Left ventricle myocardium superior (tissue), 1 donor: ENCODE measurements around the gene FXYD5. TPM values are rescaled to one million over a fixed set of nuclear protein-coding genes. Genes with fewer than 3 reads are reported as not detected.
"Not testable (repeated sequence)": the region's sequence is repeated elsewhere in the genome, so short reads cannot be mapped to it uniquely, and the experiment has no call there.

Experiments used
- ATAC-seq: fragments of 200-7000 bp; cut with Tn5 transposase; one replicate; pipeline ENCODE4 v1.9.1; 2020; ENCODE audit warnings: mild to moderate bottlenecking, moderate library complexity
- DNase-seq: peaks from one replicate; pipeline ENCODE4 v3.0.0-alpha.2; 2020
- intact Hi-C: fragments of 100-400 bp; cut with micrococcal nuclease; formaldehyde crosslinking; loops from one replicate; pipeline ENCODE4 v1.11.0; 2022
- total RNA-seq: library from RNA; stranded (reverse); fragmentation: NEBNext Ultra II Directional; extraction: Animal tissue kit (Norgen Biotek cat#: 25700); gene quantifications from one replicate; pipeline ENCODE4 v1.2.1, GENCODE V29; 2021
- donor health status: DM: no; HTN: yes; CAD: no; lungs with severe emphysema.

Gene FXYD5
- total RNA-seq, 1 donor from 2014 or later, result 21.2 TPM

GRCh38 chr19:35119091-35119490 is 35.4 kb upstream of the FXYD5 start:
- DNase-seq, result no peak

GRCh38 chr19:35119578-35120155 is 34.9 kb upstream of the FXYD5 start:
- ATAC-seq (no peak), DNase-seq (no peak)
- intact Hi-C loops, result no loop called here

More at GRCh38 chr19:35119091-35119490, 35.4 kb upstream of the FXYD5 start:
- no peak for ATAC-seq
- intact Hi-C loops, result no loop called here

GRCh38 chr19:35120492-35120891 is 34.0 kb upstream of the FXYD5 start:
- ATAC-seq, result no peak
- no peak for DNase-seq
- intact Hi-C loops, result no loop called here

- intact Hi-C loops, result no loop called here
- DNase-seq (no peak), ATAC-seq (no peak)
Measured at GRCh38 chr19:35120898-35121297, 33.6 kb upstream of the FXYD5 start.

GRCh38 chr19:35122687-35123551 is 31.6 kb upstream of the FXYD5 start:
- DNase-seq, result no peak
- intact Hi-C loops, result no loop called here
- ATAC-seq, result no peak

- intact Hi-C loops, result no loop called here
- ATAC-seq (peak; percentile 23), DNase-seq (peak; percentile 61)
Measured at GRCh38 chr19:35123573-35123972, 31.0 kb upstream of the FXYD5 start.

GRCh38 chr19:35124098-35125060 is 30.2 kb upstream of the FXYD5 start:
- DNase-seq (peak; percentile 96), ATAC-seq (peak; percentile 96)
- intact Hi-C loops, result no loop called here

GRCh38 chr19:35125270-35125717 is 29.2 kb upstream of the FXYD5 start:
- ATAC-seq, result no peak
- intact Hi-C loops, result no loop called here
- no peak for DNase-seq

GRCh38 chr19:35125749-35126623 is 28.5 kb upstream of the FXYD5 start:
- intact Hi-C loops, result no loop called here
- DNase-seq, result no peak
- no peak for ATAC-seq

- DNase-seq, result no peak
- no peak for ATAC-seq
- intact Hi-C loops, result no loop called here
Measured at GRCh38 chr19:35126624-35126959, 27.9 kb upstream of the FXYD5 start.

GRCh38 chr19:35127871-35128270 is 26.7 kb upstream of the FXYD5 start:
- ATAC-seq (no peak), DNase-seq (no peak)
- intact Hi-C loops, result no loop called here

GRCh38 chr19:35128398-35129057 is 26.0 kb upstream of the FXYD5 start:
- no peak for ATAC-seq
- intact Hi-C loops, result no loop called here
- no peak for DNase-seq

- intact Hi-C loops, DNase-seq, ATAC-seq: not testable (repeated sequence)
Measured at GRCh38 chr19:35129724-35130274, 24.7 kb upstream of the FXYD5 start.

- intact Hi-C loops, result no loop called here
- no peak for ATAC-seq
- no peak for DNase-seq
Measured at GRCh38 chr19:35130761-35131720, 23.5 kb upstream of the FXYD5 start.

- no peak for DNase-seq
- ATAC-seq, result no peak
- intact Hi-C loops, result no loop called here
Measured at GRCh38 chr19:35132254-35132653, 22.3 kb upstream of the FXYD5 start.

GRCh38 chr19:35133826-35134225 is 20.7 kb upstream of the FXYD5 start:
- no peak for ATAC-seq
- intact Hi-C loops, result no loop called here

More at GRCh38 chr19:35133826-35134225, 20.7 kb upstream of the FXYD5 start:
- DNase-seq, result no peak
